HG02870 (cell line): Measurements from ENCODE around the gene NRG3.

Experiments
- ATAC-seq: cut with Tn5 transposase; IDR thresholded peaks from one replicate; pipeline ENCODE4 v1.9.1; 2021; ENCODE audit warnings: mild to moderate bottlenecking, moderate library complexity; ENCODE audit not compliant: unreplicated experiment

The NRG3 gene

DNA sequence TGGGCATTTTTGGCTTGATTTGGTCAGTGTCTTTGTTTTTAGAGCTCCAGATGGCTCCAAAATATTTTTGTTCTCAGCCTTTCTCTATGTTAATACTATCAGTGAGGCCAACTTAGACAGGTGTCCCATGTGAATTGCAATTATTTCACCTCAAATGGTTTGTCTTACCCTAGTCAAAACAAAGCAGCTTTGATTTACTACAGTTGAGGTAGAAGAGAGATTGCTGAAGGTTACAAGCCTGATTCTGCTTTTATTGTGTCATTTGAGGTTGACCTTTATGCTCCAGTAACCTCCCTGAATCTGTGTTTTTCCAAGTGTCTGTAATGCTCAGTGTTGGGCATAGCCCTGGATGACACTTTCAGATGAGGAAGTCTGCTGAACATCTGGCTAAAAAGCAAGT, 882.9 kb downstream of the NRG3 start:
- no peak for ATAC-seq

DNA sequence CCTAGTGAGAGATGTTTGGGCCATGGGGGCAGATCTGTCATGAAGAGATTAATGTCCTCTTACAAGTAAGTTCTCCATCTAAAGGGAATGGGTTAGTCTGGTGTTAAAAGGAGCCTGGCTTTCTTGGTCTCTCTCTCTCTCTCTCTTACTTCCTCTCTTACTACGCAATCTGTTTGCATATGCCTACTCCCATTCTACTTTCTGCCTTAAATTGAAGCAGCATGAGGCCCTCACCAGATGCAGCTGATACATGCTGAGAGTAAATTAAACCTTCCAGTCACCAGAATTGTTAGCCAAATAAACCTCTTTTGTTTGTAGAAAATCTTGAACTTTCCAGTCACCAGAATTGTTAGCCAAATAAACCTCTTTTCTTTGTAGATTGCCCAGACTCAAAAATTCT, 884.1 kb downstream of the NRG3 start:
- ATAC-seq: no peak

DNA sequence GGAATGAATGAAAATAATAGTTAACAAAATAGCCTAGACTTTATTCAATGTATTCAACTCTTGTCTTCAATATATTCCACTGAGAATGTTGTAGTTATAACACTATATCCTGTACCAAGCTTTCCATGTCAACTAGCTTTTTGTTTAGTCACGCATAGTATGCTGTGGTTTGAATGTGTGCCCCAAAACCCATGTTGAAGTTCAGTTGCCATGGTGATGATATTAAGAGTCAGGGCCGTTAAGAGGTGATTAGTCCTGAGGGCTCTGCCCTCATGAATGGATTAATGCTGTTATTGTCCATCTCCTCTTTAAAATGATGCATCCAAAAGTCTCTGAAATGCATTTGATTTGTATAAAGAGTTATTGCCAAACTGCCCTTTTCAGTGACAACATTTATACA, 887.6 kb downstream of the NRG3 start:
- ATAC-seq: no peak

DNA sequence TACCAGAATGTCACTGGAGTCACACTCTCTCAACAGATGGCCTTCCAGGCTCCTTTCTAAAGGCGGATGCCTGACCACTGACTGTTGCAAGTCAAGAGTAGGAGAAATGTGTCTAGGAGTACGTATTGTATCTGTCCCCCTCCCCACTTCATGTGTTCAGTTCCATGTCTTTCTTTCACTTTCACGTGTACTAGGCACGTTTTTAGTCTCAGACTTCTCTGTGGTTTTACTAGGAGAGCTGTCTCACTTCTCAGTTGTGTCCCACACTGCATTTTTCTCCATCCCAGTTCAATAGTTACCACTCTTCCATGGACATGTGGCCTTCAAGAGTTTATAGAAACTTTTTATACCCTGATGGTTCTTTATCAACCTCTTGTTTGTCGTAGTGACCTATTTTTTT, 893.0 kb downstream of the NRG3 start:
- no peak for ATAC-seq

GRCh38 chr10:82778908-82779307, 903.9 kb downstream of the NRG3 start:
- no peak for ATAC-seq

DNA sequence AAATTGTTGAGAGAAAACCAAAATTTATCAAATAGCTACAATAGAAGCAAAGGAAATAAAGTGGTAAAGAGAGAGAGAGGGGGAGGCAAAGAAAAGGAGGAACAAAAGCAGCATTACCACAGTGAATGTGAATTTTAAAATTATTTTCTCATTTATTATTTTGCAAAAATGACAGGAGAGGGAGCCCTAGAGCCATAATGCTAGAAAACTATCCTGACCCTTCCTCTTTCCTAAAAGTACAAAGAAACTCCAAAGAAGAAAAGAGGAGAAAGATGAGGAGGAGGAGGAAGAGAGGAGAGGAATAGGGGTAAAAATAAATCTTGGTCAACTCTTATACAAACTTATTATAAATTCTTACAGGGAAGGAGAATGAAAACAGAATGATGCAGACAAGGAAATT, 921.5 kb downstream of the NRG3 start:
- no peak for ATAC-seq

DNA sequence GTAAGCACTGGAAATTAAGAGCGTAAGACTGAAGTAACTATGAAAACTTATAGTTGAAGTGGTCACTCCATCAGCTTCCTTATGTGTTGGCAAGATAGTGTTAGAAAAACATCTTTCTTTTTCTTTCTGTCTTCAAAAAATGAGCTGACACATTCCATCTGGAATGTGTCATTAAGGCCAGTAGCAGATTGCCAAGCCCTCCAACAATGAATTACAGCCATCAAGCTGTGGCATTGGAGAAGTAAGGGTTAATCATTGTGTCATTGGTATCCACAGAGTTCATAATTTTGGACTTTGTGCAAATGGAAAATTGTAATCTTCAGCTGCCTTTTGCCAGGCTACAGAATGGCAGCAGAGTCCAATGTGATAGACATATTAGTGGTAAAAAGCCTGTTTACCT, 926.3 kb downstream of the NRG3 start:
- no peak for ATAC-seq

- peak; percentile 67 for ATAC-seq
Observed at GRCh38 chr10:82811621-82812020, 936.6 kb downstream of the NRG3 start.

- ATAC-seq: no peak
Observed at GRCh38 chr10:82813856-82814255, 938.9 kb downstream of the NRG3 start.

- ATAC-seq: no peak
Observed at GRCh38 chr10:82814635-82815034, 939.6 kb downstream of the NRG3 start.

- no peak for ATAC-seq
Observed at GRCh38 chr10:82815680-82816079, 940.7 kb downstream of the NRG3 start.

- no peak for ATAC-seq
Observed at GRCh38 chr10:82817676-82818422, 942.9 kb downstream of the NRG3 start.

DNA sequence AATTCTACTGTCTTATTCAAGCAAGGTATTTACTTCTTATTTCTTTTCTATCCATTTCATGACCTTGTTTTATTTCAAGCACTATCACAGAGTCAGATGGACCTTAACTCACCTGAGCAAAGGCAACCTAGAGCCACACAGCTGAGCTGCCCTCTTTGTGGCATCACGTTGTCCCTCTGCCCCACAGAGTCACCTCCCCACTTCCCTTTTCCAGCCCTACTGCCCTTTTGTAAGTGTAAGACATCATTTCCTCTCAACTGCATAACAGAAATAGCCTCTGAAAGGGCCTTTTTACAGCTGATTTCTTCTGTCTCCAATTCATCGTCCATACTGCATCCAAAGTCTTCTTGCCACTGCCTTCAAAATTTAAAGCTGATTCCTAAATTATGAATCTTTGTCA, 946.0 kb downstream of the NRG3 start:
- ATAC-seq: no peak

- no peak for ATAC-seq
Observed at GRCh38 chr10:82826132-82826531, 951.1 kb downstream of the NRG3 start.

DNA sequence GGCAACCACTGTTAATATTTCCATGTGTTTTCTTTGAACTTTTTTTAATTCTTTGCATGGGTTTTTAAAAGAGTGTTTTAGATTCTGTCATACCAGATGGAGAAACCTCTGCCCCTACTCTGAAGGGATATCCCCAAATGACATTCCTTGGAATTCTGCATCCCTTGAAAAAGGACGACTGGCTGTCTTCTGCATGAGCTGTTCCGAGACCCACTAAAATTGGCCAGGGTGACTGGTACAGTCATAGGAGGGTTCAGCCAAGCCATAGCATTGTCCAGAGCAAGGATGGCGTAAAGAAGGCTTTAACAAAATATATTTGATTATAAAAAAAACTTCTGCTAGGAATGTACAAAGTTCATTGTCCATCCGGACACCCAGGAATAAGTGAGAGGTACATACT, 952.9 kb downstream of the NRG3 start:
- no peak for ATAC-seq

DNA sequence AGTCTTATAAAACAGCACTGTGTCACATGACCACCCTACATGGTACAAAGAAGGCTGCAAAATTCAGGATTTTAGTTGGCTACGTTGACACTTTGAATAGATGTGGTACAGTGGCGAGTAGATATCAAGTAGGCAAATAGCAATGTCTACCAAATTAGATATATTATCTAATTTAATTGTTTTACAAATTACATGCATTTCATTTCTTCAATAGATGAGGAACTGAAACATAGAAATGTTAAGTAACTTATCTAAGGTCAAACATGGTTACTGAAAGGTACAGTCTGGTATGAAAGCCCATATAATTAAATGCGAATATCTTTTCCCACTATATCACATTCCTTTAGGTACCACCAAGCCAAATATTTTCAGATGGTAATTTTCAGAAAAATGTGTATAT, 972.2 kb downstream of the NRG3 start:
- ATAC-seq: no peak

GRCh38 chr10:82850191-82850590, 975.2 kb downstream of the NRG3 start:
- ATAC-seq: no peak

GRCh38 chr10:82856957-82857613, 982.1 kb downstream of the NRG3 start:
- no peak for ATAC-seq

DNA sequence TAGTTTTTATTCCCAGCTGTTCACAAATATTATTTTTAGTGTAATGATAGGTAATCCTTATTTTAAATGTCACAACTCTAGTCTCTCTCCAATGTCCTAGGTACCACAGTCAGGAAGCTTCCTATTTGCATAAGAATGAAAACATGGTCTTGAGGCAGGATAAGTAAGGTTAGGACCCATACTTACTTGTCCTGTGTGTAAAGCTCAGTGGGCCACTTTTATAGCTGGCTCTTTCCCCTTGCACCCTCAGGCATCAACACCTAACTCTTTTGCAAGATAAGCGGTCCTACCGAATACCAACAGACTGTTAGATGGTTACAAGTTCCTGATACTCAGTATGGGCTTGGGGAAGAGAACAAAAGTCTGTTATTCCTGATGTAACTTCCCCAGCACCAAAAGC, 986.9 kb downstream of the NRG3 start:
- no peak for ATAC-seq

DNA sequence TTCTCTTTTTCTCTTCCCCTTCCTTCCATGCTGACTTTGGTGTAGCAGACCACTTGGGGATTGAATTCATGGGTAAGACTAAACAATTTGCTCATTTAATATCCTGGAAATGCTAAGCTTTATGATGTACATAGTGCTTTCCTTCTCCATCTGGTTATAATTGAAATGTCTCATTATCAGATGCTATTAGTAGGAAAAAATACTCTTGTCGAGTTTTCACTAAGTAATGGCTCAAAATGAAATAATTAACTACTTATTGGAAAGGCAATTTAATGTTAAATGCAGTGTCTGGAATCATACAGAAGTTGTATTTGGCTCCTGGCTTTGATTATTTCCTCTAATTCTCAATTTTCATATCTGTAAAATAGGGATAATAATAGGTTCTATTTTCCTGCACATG, 990.4 kb downstream of the NRG3 start:
- ATAC-seq: no peak

DNA sequence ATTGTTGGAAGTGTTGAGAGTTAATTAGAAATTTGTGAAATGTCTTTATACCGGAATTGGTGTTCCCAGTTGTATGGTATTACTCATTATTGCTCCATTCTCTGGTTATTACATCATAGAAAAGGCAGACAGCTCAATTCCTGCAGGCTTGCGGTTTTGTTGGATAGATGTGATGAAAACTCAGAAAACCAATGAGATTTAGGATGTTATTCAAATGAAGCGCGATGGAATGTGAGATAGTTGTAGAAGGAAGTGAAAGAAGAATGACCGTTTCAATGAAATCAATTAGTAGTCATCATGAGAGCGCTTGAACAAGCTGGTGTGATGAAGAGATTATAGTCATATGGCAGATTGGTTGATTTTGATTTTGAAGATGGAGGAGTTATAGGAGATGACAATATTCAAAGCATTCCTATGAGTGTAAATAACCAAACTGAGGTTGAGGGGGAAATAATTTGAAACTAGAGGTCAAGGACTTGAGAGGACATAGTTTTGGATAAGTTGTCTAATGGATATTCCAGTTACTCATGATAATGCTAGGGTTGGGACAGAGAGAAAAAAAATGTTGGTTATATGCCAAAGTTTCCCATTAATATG, 991.5 kb downstream of the NRG3 start:
- ATAC-seq: no peak

- no peak for ATAC-seq
Observed at GRCh38 chr10:82867056-82867455, 992.1 kb downstream of the NRG3 start.
